H1 (cell line): ENCODE results near the gene SPPL3. TPM values are rescaled to one million over a fixed set of nuclear protein-coding genes. Genes with fewer than 3 reads are reported as not detected.

Experiments used
- CTCF ChIA-PET: fragments of 300-600 bp; sonication (Branson Sonifier 250); formaldehyde crosslinking; loops from one replicate; lab custom pipeline; 2021; ENCODE audit not compliant: partially characterized antibody; lab: Charles Lee
- POLR2A ChIA-PET: fragments of 300-600 bp; sonication (Branson Sonifier 250); formaldehyde crosslinking; loops from one replicate; lab custom pipeline; 2021; ENCODE audit warnings: inconsistent platforms; ENCODE audit not compliant: partially characterized antibody; lab: Charles Lee
- DNase-seq, 2 experiments: peaks; one replicate each; pipeline versions ENCODE4 v3.0.0 to v3.0.0-alpha.2; 2010 to 2022; ENCODE audit warnings: low spot score in 2 of 2, low read depth in 1 of 2, mixed read lengths in 1 of 2
- FAIRE-seq: peaks from 2 replicates; lab custom pipeline; 2011; peaks lifted over from hg19 to GRCh38; lab: Jason Lieb, UNC
- H2AFZ ChIP-seq: 2 replicates; pipeline ENCODE4 v1.8.1; 2012; ENCODE audit warnings: low read length, inconsistent platforms
- H2AK5ac ChIP-seq: 2 replicates; pipeline ENCODE4 v1.6.1; 2013; ENCODE audit warnings: low read depth, low read length
- H2BK120ac ChIP-seq: replicated peaks from 2 replicates; pipeline ENCODE3; 2013; ENCODE audit warnings: low read depth, low read length, inconsistent platforms
- H2BK12ac ChIP-seq: 2 replicates; pipeline ENCODE4 v1.6.1; 2013; ENCODE audit warnings: low read depth, low read length
- H2BK15ac ChIP-seq: 2 replicates; pipeline ENCODE4 v1.6.1; 2013; ENCODE audit warnings: low read length
- H2BK20ac ChIP-seq: 2 replicates; pipeline ENCODE4 v1.6.1; 2013; ENCODE audit warnings: low read length
- H2BK5ac ChIP-seq: 2 replicates; pipeline ENCODE4 v1.6.1; 2013; ENCODE audit warnings: low read depth, low read length
- H3K14ac ChIP-seq: 2 replicates; pipeline ENCODE4 v1.6.1; 2013; ENCODE audit warnings: inconsistent platforms; ENCODE audit not compliant: insufficient read length
- H3K18ac ChIP-seq: 2 replicates; pipeline ENCODE4 v1.6.1; 2013; ENCODE audit warnings: low read length; ENCODE audit errors: extremely low read depth
- H3K23ac ChIP-seq: 2 replicates; pipeline ENCODE4 v1.6.1; 2013; ENCODE audit warnings: inconsistent platforms; ENCODE audit not compliant: insufficient read length
- H3K23me2 ChIP-seq: 2 replicates; pipeline ENCODE4 v1.6.1; 2013; ENCODE audit warnings: low read depth, low read length
- H3K27ac ChIP-seq: 2 replicates; pipeline ENCODE4 v1.6.1; 2011; ENCODE audit warnings: low read depth, low read length, inconsistent platforms
- H3K27me3 ChIP-seq, 4 experiments: replicated peaks in 1 of 4; 1 replicate in 1 of 4; 2 replicates in 3 of 4; pipeline versions ENCODE4 v1.6.1 to v1.8.1; 2011 to 2013; ENCODE audit warnings: low read length in 3 of 4, mild to moderate bottlenecking in 3 of 4, inconsistent platforms in 2 of 4, mixed read lengths in 2 of 4, moderate library complexity in 1 of 4; ENCODE audit not compliant: control insufficient read depth in 3 of 4, insufficient read depth in 3 of 4; ENCODE audit errors: extremely low read depth in 1 of 4
- H3K36me3 ChIP-seq, 4 experiments: 2 replicates each; pipeline versions ENCODE4 v1.6.1 to v1.8.1; 2011 to 2013; ENCODE audit warnings: mild to moderate bottlenecking in 4 of 4, low read length in 3 of 4, moderate library complexity in 2 of 4, control low read depth in 1 of 4, inconsistent platforms in 1 of 4; ENCODE audit not compliant: insufficient read depth in 4 of 4, control insufficient read depth in 2 of 4
- H3K4ac ChIP-seq: replicated peaks from 2 replicates; pipeline ENCODE3; 2013; ENCODE audit warnings: low read length, low read depth, mixed read lengths, inconsistent platforms; ENCODE audit not compliant: insufficient read length
- H3K4me1 ChIP-seq, 4 experiments: replicated peaks in 1 of 4; 1 replicate in 1 of 4; 2 replicates in 3 of 4; pipeline versions ENCODE4 v1.6.1 to v1.8.1; 2011 to 2013; ENCODE audit warnings: low read length in 3 of 4, inconsistent platforms in 2 of 4, mixed read lengths in 1 of 4; ENCODE audit not compliant: insufficient read depth in 4 of 4, control insufficient read depth in 3 of 4
- H3K4me2 ChIP-seq, 2 experiments: 2 replicates each; pipeline versions ENCODE4 v1.6.1 to v1.8.1; 2011 to 2013; ENCODE audit warnings: low read depth in 2 of 2, low read length in 2 of 2, control low read depth in 1 of 2, inconsistent platforms in 1 of 2, mild to moderate bottlenecking in 1 of 2; ENCODE audit not compliant: insufficient read depth in 1 of 2
- H3K4me3 ChIP-seq, 4 experiments: fragments of 200-600, 300-600 bp in 1 of 4; sonication (generic), shearing (Covaris generic), sonication (Bioruptor Twin) in 1 of 4; 2 replicates each; pipeline versions ENCODE4 v1.5.1 to v1.8.1; 2011 to 2016; ENCODE audit warnings: low read length in 4 of 4, low read depth in 3 of 4, control low read depth in 2 of 4, inconsistent platforms in 2 of 4, mild to moderate bottlenecking in 2 of 4, mixed read lengths in 1 of 4, moderate library complexity in 1 of 4; ENCODE audit not compliant: insufficient read depth in 2 of 4; ENCODE audit errors: extremely low read depth in 1 of 4
- H3K56ac ChIP-seq: replicated peaks from 2 replicates; pipeline ENCODE3; 2013; ENCODE audit warnings: low read depth, mild to moderate bottlenecking, mixed read lengths, low read length, inconsistent platforms; ENCODE audit not compliant: insufficient read length
- H3K79me1 ChIP-seq: 2 replicates; pipeline ENCODE4 v1.6.1; 2013; ENCODE audit warnings: low read depth, low read length, control low read depth
- H3K79me2 ChIP-seq, 2 experiments: 2 replicates each; pipeline versions ENCODE4 v1.6.1 to v1.8.1; 2012 to 2013; ENCODE audit warnings: low read length in 2 of 2, mild to moderate bottlenecking in 2 of 2, inconsistent platforms in 1 of 2; ENCODE audit not compliant: insufficient read depth in 2 of 2, control insufficient read depth in 1 of 2
- H3K9ac ChIP-seq, 4 experiments: replicated peaks in 1 of 4; 1 replicate in 1 of 4; 2 replicates in 3 of 4; pipeline versions ENCODE4 v1.6.1 to v1.8.1; 2011 to 2013; ENCODE audit warnings: low read depth in 3 of 4, low read length in 3 of 4, control low read depth in 2 of 4, mild to moderate bottlenecking in 2 of 4, moderate library complexity in 2 of 4, inconsistent platforms in 1 of 4; ENCODE audit errors: extremely low read depth in 1 of 4
- H3K9me3 ChIP-seq, 2 experiments: 2 replicates each; pipeline versions ENCODE4 v1.6.1 to v1.8.1; 2012 to 2013; ENCODE audit warnings: mild to moderate bottlenecking in 2 of 2, moderate library complexity in 2 of 2, control low read depth in 1 of 2, inconsistent platforms in 1 of 2, low read depth in 1 of 2, low read length in 1 of 2, mixed read lengths in 1 of 2; ENCODE audit not compliant: insufficient read depth in 2 of 2
- H4K20me1 ChIP-seq, 2 experiments: replicated peaks in 1 of 2; 2 replicates each; pipeline versions ENCODE3 to v1.8.1; 2011 to 2013; ENCODE audit warnings: inconsistent platforms in 2 of 2, low read length in 2 of 2, mild to moderate bottlenecking in 1 of 2; ENCODE audit not compliant: insufficient read depth in 2 of 2, control insufficient read depth in 1 of 2
- H4K5ac ChIP-seq: 2 replicates; pipeline ENCODE4 v1.6.1; 2013; ENCODE audit warnings: low read length, low read depth, mixed read lengths, inconsistent platforms; ENCODE audit not compliant: insufficient read length
- H4K8ac ChIP-seq: 2 replicates; pipeline ENCODE4 v1.8.0; 2013; ENCODE audit warnings: mild to moderate bottlenecking, moderate library complexity, low read length, inconsistent platforms; ENCODE audit not compliant: insufficient read depth; ENCODE audit errors: extremely low read depth
- H4K91ac ChIP-seq: replicated peaks from 2 replicates; pipeline ENCODE3; 2013; ENCODE audit warnings: low read length, mixed read lengths, inconsistent platforms; ENCODE audit not compliant: insufficient read length
- CBX5 ChIP-seq: fragments of 300-800, 300-1000 bp; sonication (generic); IDR thresholded peaks from 2 replicates; pipeline ENCODE4 v1.7.1; 2016; ENCODE audit warnings: antibody characterized with exemption, low read length, low read depth
- CHD1 ChIP-seq: IDR thresholded peaks from 2 replicates; pipeline ENCODE4 v1.6.1; 2012; ENCODE audit warnings: low read depth, low read length, improper control_type of control experiment
- GABPA ChIP-seq: IDR thresholded peaks from 2 replicates; pipeline ENCODE4 v1.6.1; 2011; ENCODE audit warnings: mild to moderate bottlenecking, low read length, moderate library complexity, borderline replicate concordance; ENCODE audit not compliant: insufficient read depth
- SUZ12 ChIP-seq: fragments of 200-600 bp; sonication (generic); IDR thresholded peaks from 2 replicates; pipeline ENCODE4 v1.6.1; 2012; ENCODE audit warnings: mild to moderate bottlenecking, inconsistent platforms, low read length, moderate library complexity, mixed read lengths
- TEAD4 ChIP-seq: IDR thresholded peaks from 2 replicates; pipeline ENCODE4 v1.6.1; 2012; ENCODE audit warnings: low read depth, low read length, inconsistent platforms, mixed read lengths
- WGBS, 2 experiments: shearing (Covaris generic) in 1 of 2; methylation state at CpG; one replicate each; pipeline versions ENCODE4 v1.1.6 to v1.1.7; 2013 to 2015; ENCODE audit warnings: low lambda C conversion rate in 2 of 2, mixed read lengths in 2 of 2, inconsistent platforms in 1 of 2, low coverage in 1 of 2, missing lambda C conversion rate in 1 of 2; ENCODE audit not compliant: insufficient replicate concordance in 2 of 2, insufficient coverage in 1 of 2, insufficient read length in 1 of 2; ENCODE audit errors: extremely low coverage in 1 of 2, missing lambda C conversion rate in 1 of 2; 5-methylcytosine and 5-hydroxymethylcytosine counted together
- polyA plus RNA-seq, 7 experiments: library from polyadenylated mRNA; depleted of rRNA in 3 of 7; stranded (reverse) in 5 of 7; unstranded in 2 of 7; fragments of >200 nt in 5 of 7; fragments of 200-250 nt in 2 of 7; gene quantifications; 1 replicate in 5 of 7; 2 replicates in 1 of 7; 4 replicates in 1 of 7; pipeline versions ENCODE4 v1.2.1 to v1.2.3, GENCODE V29; 2011 to 2013; ENCODE audit warnings: missing spikeins in 2 of 7, mixed read lengths in 2 of 7
- total RNA-seq: library from RNA; stranded (reverse); fragmentation: NEBNext Ultra II Directional; extraction: Animal tissue kit (Norgen Biotek cat#: 25700); gene quantifications from 2 replicates; pipeline ENCODE4 v1.2.1, GENCODE V29; 2021
- TF ChIP-seq, protein P1 (sequence below): IDR thresholded peaks from 2 replicates; pipeline ENCODE4 v1.6.1; 2012; ENCODE audit warnings: low read length, inconsistent platforms
- TF ChIP-seq, protein P2 (sequence below): IDR thresholded peaks from 2 replicates; pipeline ENCODE4 v1.6.1; 2011; ENCODE audit warnings: low read depth, mild to moderate bottlenecking, low read length; ENCODE audit not compliant: insufficient read depth

SPPL3 gene
- total and polyA plus RNA-seq, 2 of the 8 experiments (the other 6 are each of a cell fraction or from before 2014, with no cell fraction given) = 27.3 to 48.4 TPM

DNA sequence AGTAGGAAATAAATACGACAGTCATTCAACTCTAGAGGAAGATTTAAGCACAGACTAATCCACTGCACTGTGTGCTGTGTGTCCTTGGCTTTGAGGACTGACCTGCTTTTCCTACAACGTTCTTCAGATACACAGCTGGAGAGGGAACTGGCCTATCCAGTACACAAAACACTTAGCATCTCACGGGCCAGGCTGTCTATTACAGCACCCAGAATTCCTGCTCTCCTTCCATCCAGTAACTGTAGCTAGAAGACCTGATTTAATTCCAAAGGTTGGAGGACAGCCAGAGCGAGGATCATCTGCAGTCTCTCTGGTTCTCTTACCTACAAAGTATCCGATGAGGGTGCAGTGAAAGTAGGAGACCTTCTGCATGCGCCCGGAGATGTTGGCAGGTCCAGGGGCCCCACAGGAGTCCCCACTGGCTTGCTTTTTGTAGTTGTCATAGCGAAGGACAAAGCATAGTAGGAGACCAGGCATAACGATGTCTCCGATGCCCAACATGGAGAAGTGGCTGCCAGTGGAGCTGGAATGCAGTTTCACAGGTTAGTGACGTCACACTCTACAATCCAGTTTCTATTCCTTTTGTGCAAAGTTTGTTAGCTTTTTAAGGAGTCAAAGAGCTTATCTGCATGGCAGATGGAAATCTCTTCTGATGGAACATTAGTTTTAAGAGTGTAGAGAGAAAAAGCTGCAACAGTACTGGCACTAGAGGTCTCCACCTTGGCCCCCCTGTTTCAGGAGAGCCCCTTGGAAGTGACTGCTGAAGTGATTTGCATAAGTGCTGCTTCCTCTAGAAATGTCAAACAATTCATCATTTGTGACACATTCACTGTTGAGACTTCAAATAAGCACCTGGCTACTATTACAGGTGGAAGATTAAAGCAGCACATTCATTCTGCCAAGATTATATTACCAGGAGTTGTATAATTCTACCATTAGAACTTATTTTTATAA, 136.8 kb downstream of the SPPL3 start:
- Histone ChIP-seq H2BK120ac (no peak overlapping the region), H4K8ac (no peak overlapping the region), H3K4me3 (no peak overlapping the region), H3K18ac (no peak overlapping the region), H3K9ac (no peak overlapping the region), H3K4me1 (no peaks in the 10 kb centered on the region), H3K4me2 (no peak overlapping the region), H4K91ac (no peak overlapping the region), H2AFZ (no peak overlapping the region), H3K27me3 (no peaks in the 10 kb centered on the region), H3K79me2 (no peaks in the 10 kb centered on the region), H3K79me1 (no peaks in the 10 kb centered on the region), H3K23ac (no peak overlapping the region), H3K9me3 (no peaks in the 10 kb centered on the region), H2BK20ac (no peak overlapping the region), H4K20me1 (peaks cover 0 to 3% of the 10 kb centered on the region in 2 experiments), H2BK12ac (no peak overlapping the region), H3K27ac (no peak overlapping the region), H3K14ac (no peak overlapping the region), H3K56ac (no peak overlapping the region), H3K36me3 (peaks cover 6 to 50% (median 30%) of the 10 kb centered on the region in 4 experiments; a peak in 7 of 8 replicates), H3K23me2 (no peaks in the 10 kb centered on the region), H3K4ac (no peak overlapping the region), H2BK5ac (no peak overlapping the region), H2AK5ac (no peak overlapping the region), H2BK15ac (no peak overlapping the region), H4K5ac (no peak overlapping the region)
- FAIRE-seq (no peak), DNase-seq (no peak)
- CTCF ChIA-PET = interaction anchor here (0.5 to 2.4 kb wide), 7 partner anchors 9 to 455 kb away, joined by 3 to 10 read pairs (median 4); no protein-coding TSS in a partner anchor
- POLR2A ChIA-PET = no interaction called here
- 94% methylated on average over 11 of the region's 11 CpGs; no CpG with 5 or more reads in 1 of the 2 experiments for WGBS, 2 experiments
- TF ChIP-seq CBX5 (no peak), TEAD4 (no peak), GABPA (no peak), CHD1 (no peak), SUZ12 (no peak)
- TF ChIP-seq, protein P1, sequence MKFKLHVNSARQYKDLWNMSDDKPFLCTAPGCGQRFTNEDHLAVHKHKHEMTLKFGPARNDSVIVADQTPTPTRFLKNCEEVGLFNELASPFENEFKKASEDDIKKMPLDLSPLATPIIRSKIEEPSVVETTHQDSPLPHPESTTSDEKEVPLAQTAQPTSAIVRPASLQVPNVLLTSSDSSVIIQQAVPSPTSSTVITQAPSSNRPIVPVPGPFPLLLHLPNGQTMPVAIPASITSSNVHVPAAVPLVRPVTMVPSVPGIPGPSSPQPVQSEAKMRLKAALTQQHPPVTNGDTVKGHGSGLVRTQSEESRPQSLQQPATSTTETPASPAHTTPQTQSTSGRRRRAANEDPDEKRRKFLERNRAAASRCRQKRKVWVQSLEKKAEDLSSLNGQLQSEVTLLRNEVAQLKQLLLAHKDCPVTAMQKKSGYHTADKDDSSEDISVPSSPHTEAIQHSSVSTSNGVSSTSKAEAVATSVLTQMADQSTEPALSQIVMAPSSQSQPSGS = no peak
- TF ChIP-seq, protein P2, sequence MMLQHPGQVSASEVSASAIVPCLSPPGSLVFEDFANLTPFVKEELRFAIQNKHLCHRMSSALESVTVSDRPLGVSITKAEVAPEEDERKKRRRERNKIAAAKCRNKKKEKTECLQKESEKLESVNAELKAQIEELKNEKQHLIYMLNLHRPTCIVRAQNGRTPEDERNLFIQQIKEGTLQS = no peak
